Astrocyte (in vitro differentiated cells and primary cell): ENCODE results near the gene RBM24.

Experiments
- EZH2 ChIP-seq: IDR thresholded peaks from 2 replicates; pipeline ENCODE4 v1.6.1; 2012; ENCODE audit warnings: mild to moderate bottlenecking, low read length, inconsistent platforms; ENCODE audit not compliant: insufficient read depth
- TF ChIP-seq, protein P1 (sequence below): IDR thresholded peaks from 2 replicates; pipeline ENCODE4 v1.5.1; 2011; ENCODE audit warnings: low read depth, mild to moderate bottlenecking, inconsistent platforms, low read length, moderate library complexity; ENCODE audit not compliant: insufficient read depth

DNA sequence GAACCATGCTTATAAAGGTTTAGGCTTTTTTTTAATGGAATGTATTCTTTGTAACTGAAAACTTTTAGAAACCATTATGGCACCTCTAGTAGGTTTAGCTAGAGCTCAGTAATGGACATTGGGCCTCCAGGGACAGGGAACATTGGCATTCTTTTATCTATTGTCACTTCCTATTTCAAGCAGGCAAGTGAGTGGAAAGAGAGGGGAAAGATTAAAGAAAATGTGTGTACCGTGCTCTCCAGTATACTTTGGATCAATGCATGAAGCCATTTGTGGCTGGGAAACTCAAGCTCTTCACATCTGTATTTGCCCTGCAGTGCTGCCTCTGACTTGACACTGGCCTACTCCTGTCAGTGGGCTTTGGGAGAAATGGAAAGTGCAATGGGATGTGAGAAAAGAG is 18.6 kb downstream of the RBM24 start:
- TF ChIP-seq, protein P1, sequence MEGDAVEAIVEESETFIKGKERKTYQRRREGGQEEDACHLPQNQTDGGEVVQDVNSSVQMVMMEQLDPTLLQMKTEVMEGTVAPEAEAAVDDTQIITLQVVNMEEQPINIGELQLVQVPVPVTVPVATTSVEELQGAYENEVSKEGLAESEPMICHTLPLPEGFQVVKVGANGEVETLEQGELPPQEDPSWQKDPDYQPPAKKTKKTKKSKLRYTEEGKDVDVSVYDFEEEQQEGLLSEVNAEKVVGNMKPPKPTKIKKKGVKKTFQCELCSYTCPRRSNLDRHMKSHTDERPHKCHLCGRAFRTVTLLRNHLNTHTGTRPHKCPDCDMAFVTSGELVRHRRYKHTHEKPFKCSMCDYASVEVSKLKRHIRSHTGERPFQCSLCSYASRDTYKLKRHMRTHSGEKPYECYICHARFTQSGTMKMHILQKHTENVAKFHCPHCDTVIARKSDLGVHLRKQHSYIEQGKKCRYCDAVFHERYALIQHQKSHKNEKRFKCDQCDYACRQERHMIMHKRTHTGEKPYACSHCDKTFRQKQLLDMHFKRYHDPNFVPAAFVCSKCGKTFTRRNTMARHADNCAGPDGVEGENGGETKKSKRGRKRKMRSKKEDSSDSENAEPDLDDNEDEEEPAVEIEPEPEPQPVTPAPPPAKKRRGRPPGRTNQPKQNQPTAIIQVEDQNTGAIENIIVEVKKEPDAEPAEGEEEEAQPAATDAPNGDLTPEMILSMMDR: no peak
- TF ChIP-seq EZH2: no peak
